ENCODE results near the gene ATP2B2.
A peak's percentile ranks its signal among the peaks of the same experiment; 100 is the strongest.

ATP2B2 gene

GRCh38 chr3:10524799-10525301, 19.5 kb upstream of the ATP2B2 start:
- no peak overlapping the region for H3K4me3 ChIP-seq
- peak; percentile 28 for DNase-seq (ENCODE audit: low spot score)
- H3K27ac ChIP-seq: no peak overlapping the region
- TF ChIP-seq CTCF (IDR thresholded peaks at IDR 0.05): no peak

GRCh38 chr3:10524270-10524669, 18.9 kb upstream of the ATP2B2 start:
- Histone ChIP-seq H3K27ac (no peak overlapping the region), H3K4me3 (no peak overlapping the region)
- TF ChIP-seq CTCF (IDR thresholded peaks at IDR 0.05): no peak
- DNase-seq (ENCODE audit: low spot score): peak; percentile 26

- no peak for TF ChIP-seq CTCF (IDR thresholded peaks at IDR 0.05)
- Histone ChIP-seq H3K27ac (no peak overlapping the region), H3K4me3 (no peak overlapping the region)
- DNase-seq (ENCODE audit: low spot score): peak; percentile 26
These were observed 18.2 kb upstream of the ATP2B2 start for GRCh38 chr3:10523561-10523960.

GRCh38 chr3:10522646-10523303, 17.4 kb upstream of the ATP2B2 start:
- no peak for TF ChIP-seq CTCF (IDR thresholded peaks at IDR 0.05)
- peak; percentile 24 for DNase-seq (ENCODE audit: low spot score)
- H3K27ac ChIP-seq: no peak overlapping the region
- no peak overlapping the region for H3K4me3 ChIP-seq

GRCh38 chr3:10521772-10522441, 16.5 kb upstream of the ATP2B2 start:
- no peak for TF ChIP-seq CTCF (IDR thresholded peaks at IDR 0.05)
- peak; percentile 16 for DNase-seq (ENCODE audit: low spot score)
- Histone ChIP-seq H3K27ac (no peak overlapping the region), H3K4me3 (no peak overlapping the region)

GRCh38 chr3:10520072-10520471, 14.7 kb upstream of the ATP2B2 start:
- no peak for TF ChIP-seq CTCF (IDR thresholded peaks at IDR 0.05)
- no peak overlapping the region for H3K27ac ChIP-seq
- no peak for DNase-seq (ENCODE audit: low spot score)
- no peak overlapping the region for H3K4me3 ChIP-seq

- H3K27ac ChIP-seq: no peak overlapping the region
- no peak overlapping the region for H3K4me3 ChIP-seq
- TF ChIP-seq CTCF (IDR thresholded peaks at IDR 0.05): no peak
- peak; percentile 19 for DNase-seq (ENCODE audit: low spot score)
These were observed 13.8 kb upstream of the ATP2B2 start for GRCh38 chr3:10519236-10519635.

All from coronary artery (tissue), 2 donors.